Measurements from ENCODE around the gene USP22.
"Not testable (repeated sequence)": the region's sequence is repeated elsewhere in the genome, so short reads cannot be mapped to it uniquely, and the experiment has no call there.

Gene USP22

DNA sequence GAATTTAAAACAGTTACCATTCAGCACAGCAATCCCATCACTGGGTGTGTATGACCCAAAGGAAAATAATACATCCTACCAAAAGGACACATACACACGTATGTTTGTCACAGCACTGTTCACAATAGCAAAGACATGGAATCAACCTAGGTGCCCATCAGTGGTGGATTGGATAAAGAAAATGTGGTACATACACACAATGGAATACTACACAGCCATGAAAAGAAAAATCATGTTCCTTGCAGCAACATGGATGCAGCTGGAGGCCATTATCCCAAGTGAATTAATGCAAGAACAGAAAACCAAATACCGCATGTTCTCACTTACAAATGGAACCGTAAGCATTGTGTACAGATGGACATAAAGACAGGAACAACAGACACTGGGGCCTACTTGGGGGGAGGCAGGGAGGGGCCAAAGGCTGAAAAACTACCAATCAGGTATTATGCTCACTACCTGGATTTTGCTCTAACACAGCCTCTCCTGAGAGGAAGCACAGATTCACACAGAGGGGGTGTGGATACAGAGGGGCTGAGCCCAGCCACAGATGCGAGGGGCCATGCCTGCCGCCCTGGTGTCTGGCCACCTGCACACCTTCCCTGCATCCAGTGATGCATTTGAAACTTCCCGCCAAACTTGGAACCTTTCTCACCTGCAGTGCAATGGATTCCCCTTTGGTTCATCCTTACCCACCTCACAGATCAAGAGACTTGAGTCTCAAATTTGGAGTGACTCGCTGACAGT lies 55.9 kb downstream of the USP22 start:
- no peak for DNase-seq

DNA sequence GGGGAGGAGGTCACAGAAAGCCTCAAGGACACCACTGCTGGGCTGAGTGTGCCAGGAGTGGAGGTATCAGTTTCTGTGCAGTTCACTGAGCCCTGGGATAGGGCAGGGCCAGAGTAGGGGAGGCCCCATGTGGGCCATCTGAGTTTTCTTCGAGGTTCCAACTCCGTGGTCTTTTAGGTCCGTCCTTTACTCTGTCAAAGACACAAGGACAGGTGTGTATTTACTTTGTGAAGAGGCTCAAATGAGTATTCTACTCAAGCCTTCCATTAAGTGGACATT lies 59.5 kb downstream of the USP22 start:
- no peak for DNase-seq

- no peak for DNase-seq
These were observed 60.0 kb downstream of the USP22 start for GRCh38 chr17:20982589-20983358.

GRCh38 chr17:20981046-20981920 lies 61.5 kb downstream of the USP22 start:
- no peak for DNase-seq

- DNase-seq, result no peak
These were observed 63.1 kb downstream of the USP22 start for GRCh38 chr17:20979792-20980083.

DNA sequence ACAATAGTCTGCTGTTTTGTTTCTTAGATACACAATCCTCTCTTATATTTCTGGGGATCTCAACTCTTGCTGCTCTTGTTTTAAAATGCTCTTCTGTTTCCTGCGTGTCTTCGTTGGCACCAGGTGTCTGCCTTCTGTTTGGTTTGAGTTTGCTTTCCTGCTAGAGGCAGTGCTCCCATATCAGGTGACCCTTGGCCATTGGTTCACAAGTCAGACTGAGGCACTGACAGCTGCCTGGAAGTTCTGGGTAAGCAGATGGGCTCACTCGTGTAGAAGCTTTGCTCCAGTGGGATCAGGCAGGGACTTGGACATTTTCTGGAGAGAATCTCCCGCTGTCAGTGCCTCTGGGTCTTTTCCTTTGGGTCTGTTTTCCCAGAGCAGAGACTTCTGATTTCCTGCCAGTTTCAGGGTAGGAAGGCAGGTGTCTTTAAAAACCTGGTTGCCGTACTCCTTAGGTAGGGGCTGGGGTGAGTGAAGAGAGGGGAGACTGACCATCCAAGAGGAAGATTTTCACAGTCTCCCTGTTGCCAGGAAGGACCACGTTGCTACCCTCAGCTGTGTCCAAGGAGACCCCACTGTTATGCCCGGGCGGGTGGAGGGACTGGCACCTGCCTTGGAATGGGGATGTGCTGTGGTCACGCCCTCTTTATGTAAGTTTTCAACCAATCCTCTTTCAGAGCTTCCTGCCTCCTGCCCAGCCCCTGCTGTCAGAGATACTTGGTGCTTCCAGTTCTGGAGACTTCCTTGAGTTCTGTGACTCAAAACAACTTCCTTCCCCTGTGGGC lies 63.6 kb downstream of the USP22 start:
- DNase-seq, result not testable (repeated sequence)

DNA sequence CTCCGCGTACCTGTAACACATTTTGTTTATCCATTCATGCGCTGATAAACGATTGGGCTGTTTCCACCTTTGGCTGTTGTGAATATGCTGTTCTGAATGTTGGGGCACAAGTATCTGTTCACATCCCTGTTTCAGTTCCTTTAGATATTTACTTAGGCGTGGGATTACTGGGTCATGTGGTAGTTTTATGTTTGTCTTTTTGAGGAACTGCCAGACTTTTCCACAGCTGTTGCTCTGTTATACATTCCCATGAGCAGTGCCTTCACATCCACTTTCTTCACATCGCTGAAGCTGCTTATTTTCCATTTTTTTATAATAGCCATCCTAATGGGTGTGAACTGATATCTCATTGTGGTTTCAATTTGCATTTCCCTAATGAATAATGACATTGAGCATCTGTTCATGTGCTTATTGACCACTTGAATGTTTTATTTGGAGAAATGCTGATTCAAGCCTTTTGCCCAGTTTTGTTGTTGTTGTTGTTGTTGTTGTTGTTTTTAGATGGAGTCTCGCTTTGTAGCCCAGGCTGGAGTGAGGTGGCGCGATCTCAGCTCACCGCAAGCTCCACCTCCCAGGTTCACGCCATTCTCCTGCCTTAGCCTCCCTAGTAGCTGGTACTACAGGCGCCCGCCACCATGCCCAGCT lies 65.1 kb downstream of the USP22 start:
- DNase-seq, result not testable (repeated sequence)

- no peak for DNase-seq
These were observed 67.2 kb downstream of the USP22 start for GRCh38 chr17:20975566-20975965.

DNA sequence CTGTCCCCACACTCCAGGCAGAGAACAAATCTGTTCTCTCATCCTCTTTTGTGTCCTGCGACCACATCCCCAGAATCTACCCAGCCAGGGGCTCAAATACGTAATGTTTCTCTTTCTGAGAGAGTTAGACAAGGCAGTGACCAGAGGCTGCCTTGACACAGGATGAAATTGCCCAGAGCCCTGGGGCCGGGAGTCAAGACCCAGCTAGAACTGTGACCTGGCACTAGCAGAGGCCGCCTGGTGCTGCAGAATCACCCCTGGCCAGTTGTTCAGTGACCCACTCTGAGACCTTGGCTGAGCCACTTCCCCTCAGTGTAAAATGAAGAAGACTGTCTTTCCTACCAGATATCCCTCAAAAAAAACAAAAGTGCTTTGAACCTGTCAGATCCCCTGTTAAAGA lies 72.5 kb downstream of the USP22 start:
- DNase-seq, result no peak

DNA sequence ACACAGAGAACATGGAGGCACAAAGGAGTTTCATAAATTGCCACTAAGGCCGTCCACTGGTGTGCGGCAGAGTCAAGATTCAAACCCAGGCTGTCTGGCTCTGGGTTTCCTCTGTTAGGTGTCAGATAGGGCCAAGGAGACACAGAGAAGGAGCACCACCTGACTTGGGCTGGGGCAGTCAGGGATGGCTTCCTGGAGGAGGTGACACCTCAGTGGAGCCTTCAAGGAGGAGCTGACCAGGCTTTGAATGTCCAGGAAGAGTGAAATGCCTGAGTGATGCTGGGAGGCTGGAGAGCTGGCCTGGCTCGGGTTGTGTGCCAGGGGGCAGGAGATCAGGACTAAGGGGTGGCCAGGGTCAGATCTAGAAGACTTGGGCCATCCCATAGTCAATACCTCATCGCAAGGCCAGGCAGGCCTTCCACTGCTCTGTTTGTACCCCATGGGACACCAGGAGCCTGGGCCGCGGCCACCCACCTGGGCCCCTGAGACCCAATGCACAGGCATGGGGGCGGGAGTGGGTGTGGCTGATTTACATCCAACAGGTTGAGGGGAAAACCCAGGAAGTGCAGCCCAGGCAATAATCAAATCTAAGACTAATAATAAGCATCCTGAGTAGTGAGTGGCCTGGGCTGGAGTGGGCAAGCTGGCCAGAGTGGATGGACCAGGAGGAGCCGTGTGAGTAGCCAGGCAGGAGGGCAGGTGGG lies 73.7 kb downstream of the USP22 start:
- DNase-seq, result no peak

DNA sequence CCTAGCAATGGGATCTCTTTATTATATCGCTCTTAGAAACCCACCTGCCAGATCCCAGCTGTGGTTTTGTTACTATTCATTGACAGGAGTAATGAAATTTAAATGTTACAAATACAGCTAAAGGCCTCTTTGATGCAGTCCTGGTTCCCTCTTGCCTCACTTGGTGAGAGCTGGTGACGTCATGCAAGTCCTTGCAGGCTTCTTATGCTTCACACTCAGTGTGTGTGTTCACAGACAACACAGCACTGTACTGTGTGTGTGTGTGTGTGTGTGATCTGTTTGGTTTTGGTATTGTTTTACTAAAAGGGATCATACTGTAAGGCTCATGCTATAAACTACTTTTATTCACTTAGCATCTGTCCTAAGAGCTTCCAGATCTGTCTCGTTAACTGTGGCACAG lies 75.0 kb downstream of the USP22 start:
- no peak for DNase-seq

- DNase-seq, result no peak
These were observed 75.9 kb downstream of the USP22 start for GRCh38 chr17:20966870-20967269.

GRCh38 chr17:20965492-20965891 lies 77.3 kb downstream of the USP22 start:
- DNase-seq, result no peak

DNA sequence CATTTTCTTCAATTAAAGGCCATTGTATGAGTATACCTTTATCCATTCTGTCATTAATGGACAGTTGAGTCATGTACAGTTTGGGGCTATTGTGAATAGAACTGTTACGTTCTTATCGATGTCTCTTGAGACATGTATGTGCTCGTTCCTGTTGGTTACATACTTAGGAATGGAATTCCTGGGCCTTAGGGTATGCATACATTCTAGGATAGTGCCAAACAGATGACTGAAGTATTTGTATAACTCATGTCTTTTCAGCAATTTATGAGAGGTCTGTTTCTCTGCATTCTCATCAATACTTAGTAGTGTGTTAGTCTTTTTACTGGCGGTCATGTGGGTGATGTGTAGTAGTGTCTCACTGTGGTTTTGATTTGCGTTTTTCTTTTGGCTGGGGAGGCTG lies 81.2 kb downstream of the USP22 start:
- DNase-seq, result no peak

- no peak for DNase-seq
These were observed 81.9 kb downstream of the USP22 start for GRCh38 chr17:20960871-20961270.

GRCh38 chr17:20955427-20956323 lies 87.1 kb downstream of the USP22 start:
- DNase-seq, result no peak

GRCh38 chr17:20954794-20955193 lies 88.0 kb downstream of the USP22 start:
- DNase-seq, result no peak

GRCh38 chr17:20952183-20952582 lies 90.6 kb downstream of the USP22 start:
- no peak for DNase-seq
